Activated CD4-positive, alpha-beta memory T cell treated with anti-CD3 and anti-CD28 coated beads, Interleukin-2, amount 10 ng/mL, durations not matched to agents 7 days and 5 days (primary cell): ENCODE data around the gene GARNL3. TPM values are rescaled to one million over a fixed set of nuclear protein-coding genes. Genes with fewer than 3 reads are reported as not detected.

Source experiments
- CTCF ChIA-PET: fragments of 350-600 bp; sonication (Branson Sonifier 250); formaldehyde crosslinking; loops from one replicate; lab custom pipeline; 2021; ENCODE audit warnings: antibody characterized with exemption, inconsistent platforms; lab: Charles Lee
- POLR2A ChIA-PET: fragments of 350-600 bp; sonication (Branson Sonifier 250); formaldehyde crosslinking; loops from one replicate; lab custom pipeline; 2021; ENCODE audit warnings: antibody characterized with exemption; lab: Charles Lee
- DNase-seq: peaks from one replicate; pipeline ENCODE4 v3.0.0-alpha.2; 2020
- H3K27ac Mint-ChIP-seq: one replicate; pipeline ENCODE4 v1.8.0; 2021; ENCODE audit warnings: mild to moderate bottlenecking, mixed read lengths
- H3K27me3 Mint-ChIP-seq: one replicate; pipeline ENCODE4 v1.8.0; 2021; ENCODE audit warnings: mixed read lengths
- H3K36me3 Mint-ChIP-seq: one replicate; pipeline ENCODE4 v1.8.0; 2021; ENCODE audit warnings: low read depth, mixed read lengths
- H3K4me1 Mint-ChIP-seq: one replicate; pipeline ENCODE4 v1.8.0; 2021; ENCODE audit warnings: mixed read lengths
- H3K4me3 Mint-ChIP-seq: one replicate; pipeline ENCODE4 v1.8.0; 2021; ENCODE audit warnings: mild to moderate bottlenecking, mixed read lengths
- H3K9me3 Mint-ChIP-seq: one replicate; pipeline ENCODE4 v1.8.0; 2021; ENCODE audit warnings: mixed read lengths
- total RNA-seq, 2 experiments: library from RNA; stranded (reverse); gene quantifications; one replicate each; pipeline ENCODE4 v1.2.3, GENCODE V29; 2021

GARNL3 gene
- total RNA-seq, 2 experiments from 2014 or later = 0.86 to 0.95 TPM

DNA sequence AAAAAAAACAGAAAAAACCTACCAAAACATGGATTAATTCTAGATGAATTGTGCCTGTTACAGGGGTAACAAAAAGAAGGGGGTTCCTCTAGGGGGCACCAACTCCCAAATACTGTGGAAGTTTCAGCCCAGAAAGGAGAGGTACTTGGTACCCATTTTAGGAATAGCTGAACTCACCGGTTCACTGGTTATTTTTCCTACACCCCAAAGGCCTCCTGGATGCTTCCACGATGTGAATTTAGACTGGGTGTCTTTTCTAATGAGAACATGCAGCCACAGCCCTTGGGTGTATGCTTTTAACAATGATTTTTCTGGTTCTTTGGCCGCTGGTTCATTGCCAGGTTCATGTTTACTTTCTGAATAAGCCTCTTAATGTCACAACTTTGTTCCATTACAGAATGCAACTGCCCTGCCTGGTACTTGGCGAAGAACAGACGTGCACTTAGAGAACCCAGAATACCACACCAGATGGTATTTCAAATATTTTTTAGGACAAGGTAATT, 46.7 kb downstream of the GARNL3 start:
- peak; percentile 42 for DNase-seq
- Mint-ChIP-seq H3K4me3 (no peak overlapping the region), H3K27me3 (no peaks in the 10 kb centered on the region), H3K9me3 (no peaks in the 10 kb centered on the region), H3K4me1 (no peaks in the 10 kb centered on the region), H3K27ac (no peak overlapping the region), H3K36me3 (no peaks in the 10 kb centered on the region)
- ChIA-PET POLR2A (interaction anchor here (1.2 kb wide), 1 partner anchor 141 kb away, joined by 3 read pairs; no protein-coding TSS in a partner anchor), CTCF (interaction anchor here (0.7 to 2.3 kb wide), 6 partner anchors 9 to 146 kb away, joined by 3 to 11 read pairs (median 6); partner anchors contain the start of gene SLC2A8)

GRCh38 chr9:127313042-127313560, 48.5 kb downstream of the GARNL3 start:
- Mint-ChIP-seq H3K4me3 (no peak overlapping the region), H3K9me3 (no peaks in the 10 kb centered on the region), H3K36me3 (no peaks in the 10 kb centered on the region), H3K27ac (no peak overlapping the region), H3K27me3 (no peaks in the 10 kb centered on the region), H3K4me1 (peaks cover 9% of the 10 kb centered on the region)
- ChIA-PET POLR2A (no interaction called here), CTCF (interaction anchor here (2.3 kb wide), 1 partner anchor 7 kb away, joined by 11 read pairs; no protein-coding TSS in a partner anchor)
- no peak for DNase-seq

DNA sequence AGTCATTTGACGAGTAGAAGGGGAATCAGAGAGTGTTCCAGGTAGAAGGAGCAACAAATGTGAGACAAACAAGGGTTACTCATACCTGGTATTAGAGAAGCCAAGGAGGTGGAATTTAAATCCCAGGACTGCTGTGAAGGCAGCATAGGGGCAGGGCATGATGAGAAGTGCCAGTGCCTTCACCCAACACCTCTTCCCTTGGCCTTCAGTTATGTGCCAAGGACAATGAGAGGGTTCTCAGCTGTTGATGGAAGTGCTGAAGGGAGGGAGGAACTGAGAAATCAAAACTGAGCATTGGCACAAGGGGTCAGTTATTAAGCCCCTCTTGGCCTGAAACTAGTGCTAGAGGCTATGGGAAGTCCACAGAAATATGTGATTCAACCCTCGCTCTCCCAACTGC, 50.3 kb downstream of the GARNL3 start:
- no peak for DNase-seq
- POLR2A ChIA-PET = no interaction called here
- CTCF ChIA-PET = no interaction called here
- Mint-ChIP-seq H3K4me1 (peaks cover 9% of the 10 kb centered on the region), H3K9me3 (no peaks in the 10 kb centered on the region), H3K4me3 (no peak overlapping the region), H3K27ac (no peak overlapping the region), H3K36me3 (no peaks in the 10 kb centered on the region), H3K27me3 (no peaks in the 10 kb centered on the region)

- H3K27ac Mint-ChIP-seq = no peak overlapping the region
- H3K4me3 Mint-ChIP-seq = no peak overlapping the region
- no peak for DNase-seq
- ChIA-PET POLR2A (no interaction called here), CTCF (interaction anchor here (1.1 kb wide), 1 partner anchor 13 kb away, joined by 3 read pairs; no protein-coding TSS in a partner anchor)
- H3K9me3 Mint-ChIP-seq = no peaks in the 10 kb centered on the region
- H3K36me3 Mint-ChIP-seq = no peaks in the 10 kb centered on the region
- H3K4me1 Mint-ChIP-seq = peaks cover 9% of the 10 kb centered on the region
- no peaks in the 10 kb centered on the region for H3K27me3 Mint-ChIP-seq
Measured at GRCh38 chr9:127316586-127317323, 52.2 kb downstream of the GARNL3 start.

DNA sequence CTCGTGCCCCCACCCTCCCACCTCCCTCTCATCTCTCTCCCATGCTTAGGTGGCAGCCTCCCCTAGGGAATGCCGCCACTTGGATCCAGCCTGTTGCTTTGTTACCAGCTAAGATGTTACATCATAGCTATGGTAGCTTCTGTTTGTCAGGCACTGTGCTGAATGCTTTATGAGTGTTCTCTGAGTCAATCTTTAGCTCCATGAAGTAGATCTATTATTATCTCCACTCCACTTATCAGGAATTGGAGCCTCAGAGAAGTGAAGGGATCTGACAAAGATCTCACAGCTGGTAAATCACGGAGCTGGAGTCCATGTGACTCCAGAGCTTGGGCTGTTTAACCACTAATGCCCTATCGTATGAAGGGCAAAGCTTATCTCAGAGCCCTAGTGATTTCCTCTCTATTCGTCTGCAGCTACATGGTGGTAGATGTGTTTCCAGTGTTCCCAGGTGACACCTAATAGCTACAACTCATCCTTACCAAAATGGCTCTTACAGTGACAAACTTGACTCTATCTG, 54.1 kb downstream of the GARNL3 start:
- no peaks in the 10 kb centered on the region for H3K27me3 Mint-ChIP-seq
- H3K4me3 Mint-ChIP-seq = no peak overlapping the region
- H3K4me1 Mint-ChIP-seq = peaks cover 9% of the 10 kb centered on the region
- no peaks in the 10 kb centered on the region for H3K9me3 Mint-ChIP-seq
- no peak for DNase-seq
- ChIA-PET POLR2A (no interaction called here), CTCF (interaction anchor here (0.7 kb wide), 1 partner anchor 79 kb away, joined by 5 read pairs; no protein-coding TSS in a partner anchor)
- H3K36me3 Mint-ChIP-seq = no peaks in the 10 kb centered on the region
- H3K27ac Mint-ChIP-seq = no peak overlapping the region

- no peaks in the 10 kb centered on the region for H3K36me3 Mint-ChIP-seq
- peaks cover 9% of the 10 kb centered on the region for H3K4me1 Mint-ChIP-seq
- H3K27me3 Mint-ChIP-seq = peaks cover under 1% of the 10 kb centered on the region
- no peak overlapping the region for H3K27ac Mint-ChIP-seq
- DNase-seq = no peak
- H3K4me3 Mint-ChIP-seq = no peak overlapping the region
- POLR2A ChIA-PET = interaction anchor here (0.8 kb wide), 1 partner anchor 132 kb away, joined by 3 read pairs; the partner anchor contains the start of genes LRSAM1 and RPL12
- CTCF ChIA-PET = interaction anchor here (1.1 to 2.6 kb wide), 2 partner anchors 8 to 77 kb away, joined by 4 to 11 read pairs; partner anchors contain the start of gene SLC2A8
- no peaks in the 10 kb centered on the region for H3K9me3 Mint-ChIP-seq
Measured at GRCh38 chr9:127319366-127320114, 55.0 kb downstream of the GARNL3 start.

GRCh38 chr9:127320115-127320378, 55.5 kb downstream of the GARNL3 start:
- H3K4me1 Mint-ChIP-seq = peaks cover 9% of the 10 kb centered on the region
- no peak overlapping the region for H3K27ac Mint-ChIP-seq
- H3K4me3 Mint-ChIP-seq = no peak overlapping the region
- CTCF ChIA-PET = interaction anchor here (1.1 to 2.6 kb wide), 2 partner anchors 8 to 77 kb away, joined by 4 to 11 read pairs; partner anchors contain the start of gene SLC2A8
- peaks cover 1% of the 10 kb centered on the region for H3K27me3 Mint-ChIP-seq
- POLR2A ChIA-PET = no interaction called here
- DNase-seq = no peak
- no peaks in the 10 kb centered on the region for H3K9me3 Mint-ChIP-seq
- no peaks in the 10 kb centered on the region for H3K36me3 Mint-ChIP-seq

- H3K9me3 Mint-ChIP-seq = no peaks in the 10 kb centered on the region
- ChIA-PET CTCF (no interaction called here), POLR2A (no interaction called here)
- DNase-seq = no peak
- no peak overlapping the region for H3K27ac Mint-ChIP-seq
- H3K36me3 Mint-ChIP-seq = no peaks in the 10 kb centered on the region
- H3K27me3 Mint-ChIP-seq = peaks cover 8% of the 10 kb centered on the region
- H3K4me3 Mint-ChIP-seq = no peak overlapping the region
- H3K4me1 Mint-ChIP-seq = no peaks in the 10 kb centered on the region
Measured at GRCh38 chr9:127323393-127323792, 58.8 kb downstream of the GARNL3 start.

DNA sequence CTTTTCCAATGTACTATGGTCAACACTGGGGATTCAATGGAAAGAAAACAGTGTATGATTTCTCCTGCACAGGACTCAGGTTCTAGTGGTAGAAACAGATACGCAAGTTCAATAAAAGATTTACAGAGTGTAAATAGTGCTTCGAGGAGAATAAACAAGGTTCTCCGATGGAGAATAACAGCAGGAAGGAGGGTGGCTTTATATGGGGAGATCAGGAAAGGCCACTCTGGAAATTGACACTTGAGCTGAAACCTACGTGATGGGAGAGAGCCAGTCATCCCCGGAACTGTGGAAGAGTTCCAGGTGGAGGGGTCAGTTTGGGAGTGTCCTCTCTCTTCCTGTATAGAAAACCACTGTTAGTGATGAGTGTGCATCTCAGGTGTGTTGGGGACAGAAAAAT, 65.9 kb downstream of the GARNL3 start:
- H3K36me3 Mint-ChIP-seq = no peaks in the 10 kb centered on the region
- POLR2A ChIA-PET = no interaction called here
- peaks cover 8% of the 10 kb centered on the region for H3K27me3 Mint-ChIP-seq
- no peak for DNase-seq
- H3K4me1 Mint-ChIP-seq = no peaks in the 10 kb centered on the region
- no peak overlapping the region for H3K27ac Mint-ChIP-seq
- H3K9me3 Mint-ChIP-seq = no peaks in the 10 kb centered on the region
- H3K4me3 Mint-ChIP-seq = no peak overlapping the region
- CTCF ChIA-PET = no interaction called here

GRCh38 chr9:127333221-127334064, 68.9 kb downstream of the GARNL3 start:
- Mint-ChIP-seq H3K36me3 (no peaks in the 10 kb centered on the region), H3K9me3 (no peaks in the 10 kb centered on the region), H3K4me1 (no peaks in the 10 kb centered on the region), H3K27me3 (peaks cover 2% of the 10 kb centered on the region), H3K27ac (no peak overlapping the region), H3K4me3 (no peak overlapping the region)
- POLR2A ChIA-PET = no interaction called here
- CTCF ChIA-PET = no interaction called here
- DNase-seq = no peak

DNA sequence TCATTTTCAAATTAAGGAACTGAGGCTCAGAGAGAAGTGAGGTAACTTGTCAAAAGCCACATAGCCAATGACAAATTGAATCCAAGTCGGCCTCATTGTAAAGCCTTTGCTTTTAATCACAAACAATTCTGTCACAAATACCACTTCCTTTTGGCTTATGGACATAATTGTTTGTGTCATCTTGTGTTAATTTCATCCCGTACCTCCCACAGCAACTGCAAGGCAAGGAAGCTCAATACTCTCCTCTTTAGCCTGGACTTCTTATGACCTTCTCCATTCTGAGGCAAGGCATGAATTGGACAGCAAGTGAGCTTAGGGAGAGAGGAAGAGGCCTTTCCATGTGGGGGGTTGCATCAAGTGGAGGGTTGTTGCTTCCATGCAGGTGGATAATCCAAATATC, 70.2 kb downstream of the GARNL3 start:
- Mint-ChIP-seq H3K27ac (no peak overlapping the region), H3K27me3 (peaks cover 2% of the 10 kb centered on the region), H3K9me3 (no peaks in the 10 kb centered on the region), H3K36me3 (no peaks in the 10 kb centered on the region), H3K4me3 (no peak overlapping the region), H3K4me1 (no peaks in the 10 kb centered on the region)
- no peak for DNase-seq
- POLR2A ChIA-PET = no interaction called here
- CTCF ChIA-PET = no interaction called here

- POLR2A ChIA-PET = no interaction called here
- CTCF ChIA-PET = no interaction called here
Measured at GRCh38 chr9:127336086-127336485, 71.5 kb downstream of the GARNL3 start.

More at GRCh38 chr9:127336086-127336485, 71.5 kb downstream of the GARNL3 start:
- H3K4me3 Mint-ChIP-seq = no peak overlapping the region
- no peak overlapping the region for H3K27ac Mint-ChIP-seq
- H3K9me3 Mint-ChIP-seq = no peaks in the 10 kb centered on the region
- H3K27me3 Mint-ChIP-seq = peaks cover 2% of the 10 kb centered on the region
- DNase-seq = no peak
- no peaks in the 10 kb centered on the region for H3K4me1 Mint-ChIP-seq
- H3K36me3 Mint-ChIP-seq = no peaks in the 10 kb centered on the region
